ENCODE results near the gene YWHAB.

GRCh38 chr20:44936510-44936909 is 51.0 kb downstream of the YWHAB start:
- TF ChIP-seq E2F4 (CRISPR knock-in tag; IDR thresholded peaks at IDR 0.05; ENCODE audit: borderline replicate concordance, low read depth), result no peak
- TF ChIP-seq ATF6 (CRISPR knock-in tag; IDR thresholded peaks at IDR 0.05), result no peak
- TF ChIP-seq CTCF (IDR thresholded peaks at IDR 0.05), result no peak
- TF ChIP-seq GABPB1 (CRISPR knock-in tag; IDR thresholded peaks at IDR 0.05), result no peak
- TF ChIP-seq E2F5 (CRISPR knock-in tag; IDR thresholded peaks at IDR 0.05), result no peak
- no peak for TF ChIP-seq SMAD3 (CRISPR knock-in tag; IDR thresholded peaks at IDR 0.05; ENCODE audit: borderline replicate concordance)
- no peak for TF ChIP-seq NR3C1 (CRISPR knock-in tag; conservative IDR thresholded peaks at IDR 0.05; ENCODE audit: low read depth)
- TF ChIP-seq ZSCAN18 (CRISPR knock-in tag; IDR thresholded peaks at IDR 0.05), result no peak
- TF ChIP-seq ESRRA (CRISPR knock-in tag; IDR thresholded peaks at IDR 0.05; ENCODE audit: borderline replicate concordance), result no peak
- no peak for TF ChIP-seq TP53 (CRISPR knock-in tag; IDR thresholded peaks at IDR 0.05)
- no peak for TF ChIP-seq ATF2 (CRISPR knock-in tag; IDR thresholded peaks at IDR 0.05; ENCODE audit: borderline replicate concordance, low read depth)
- no peak for TF ChIP-seq ZBTB43 (CRISPR knock-in tag; IDR thresholded peaks at IDR 0.05)
- TF ChIP-seq SP1 (CRISPR knock-in tag; conservative IDR thresholded peaks at IDR 0.05), result no peak

Data from WTC11 (cell line).